ENCODE results near the gene TP63.

DNA sequence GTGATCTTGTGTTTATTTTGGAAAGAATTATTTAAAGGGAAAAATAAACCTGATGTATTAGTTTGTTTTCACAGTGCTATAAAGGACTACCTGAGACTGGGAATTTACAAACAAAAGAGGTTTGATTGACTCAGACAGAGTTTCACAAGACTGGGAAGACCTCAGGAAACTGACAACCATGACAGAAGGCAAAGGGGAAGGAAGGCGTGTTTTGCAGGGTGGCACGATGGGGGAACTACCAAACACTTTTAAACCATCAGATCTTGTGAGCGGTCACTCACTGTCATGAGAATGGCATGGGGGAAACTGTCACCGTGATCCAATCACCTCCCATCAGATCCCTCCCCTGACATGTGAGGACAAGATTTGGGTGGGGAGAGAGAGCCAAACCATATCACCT lies 87.0 kb downstream of the TP63 start:
- TF ChIP-seq ZNF274 (IDR thresholded peaks at IDR 0.05; ENCODE audit: low read depth, low read length) (no peak), YY1 (IDR thresholded peaks at IDR 0.05; ENCODE audit: insufficient read depth, insufficient read length) (no peak)
